Neural cell (in vitro differentiated cells): Measurements from ENCODE around the gene C1QTNF3. TPM values are rescaled to one million over a fixed set of nuclear protein-coding genes. Genes with fewer than 3 reads are reported as not detected.

Experiments
- H2AFZ ChIP-seq: fragments of 200-600, 300-800 bp; sonication (generic), shearing (Covaris generic); 2 replicates; pipeline ENCODE4 v1.6.0; 2014; ENCODE audit warnings: low read depth, mild to moderate bottlenecking, antibody characterized with exemption, low read length, moderate library complexity
- H3F3A ChIP-seq: fragments of 200-600 bp; shearing (Covaris generic); 2 replicates; pipeline ENCODE4 v1.6.1; 2016; ENCODE audit warnings: mild to moderate bottlenecking, moderate library complexity, mixed read lengths, antibody characterized with exemption, low read length; ENCODE audit not compliant: insufficient read depth, poor library complexity, severe bottlenecking
- H3K27ac ChIP-seq: fragments of 200-600, 300-800 bp; sonication (generic), shearing (Covaris generic); 2 replicates; pipeline ENCODE4 v1.5.1; 2014; ENCODE audit warnings: mild to moderate bottlenecking, low read length, moderate library complexity
- H3K27me3 ChIP-seq: fragments of 300-800, 200-600 bp; sonication (generic), shearing (Covaris generic); 2 replicates; pipeline ENCODE4 v1.6.0; 2014; ENCODE audit warnings: mild to moderate bottlenecking, low read depth, low read length, moderate library complexity; ENCODE audit not compliant: insufficient read depth
- H3K36me3 ChIP-seq: fragments of 300-800, 200-600 bp; sonication (generic), shearing (Covaris generic); 2 replicates; pipeline ENCODE4 v1.5.1; 2014; ENCODE audit warnings: mild to moderate bottlenecking, antibody characterized with exemption, low read length, moderate library complexity; ENCODE audit not compliant: insufficient read depth
- H3K4me2 ChIP-seq: fragments of 300-800, 200-600 bp; sonication (generic), shearing (Covaris generic); 2 replicates; pipeline ENCODE4 v1.6.0; 2014; ENCODE audit warnings: mild to moderate bottlenecking, low read length
- H3K4me3 ChIP-seq: fragments of 300-800, 200-600 bp; sonication (generic), shearing (Covaris generic); 2 replicates; pipeline ENCODE4 v1.5.1; 2014; ENCODE audit warnings: mild to moderate bottlenecking, low read length, moderate library complexity
- H3K79me2 ChIP-seq: fragments of 200-600 bp; shearing (Covaris generic); replicated peaks from 2 replicates; pipeline ENCODE4 v1.6.0; 2014; ENCODE audit warnings: mild to moderate bottlenecking, low read length, moderate library complexity; ENCODE audit not compliant: insufficient read depth
- H3K9ac ChIP-seq: fragments of 300-800, 200-600 bp; sonication (generic), shearing (Covaris generic); 2 replicates; pipeline ENCODE4 v1.6.1; 2016; ENCODE audit warnings: mild to moderate bottlenecking, low read length, mixed read lengths
- H3K9me2 ChIP-seq: fragments of 200-600 bp; shearing (Covaris generic); 2 replicates; pipeline ENCODE4 v1.6.1; 2016; ENCODE audit warnings: mild to moderate bottlenecking, low read length, mixed read lengths; ENCODE audit not compliant: insufficient read depth
- H3K9me3 ChIP-seq: fragments of 200-600, 300-800 bp; sonication (generic), shearing (Covaris generic); 2 replicates; pipeline ENCODE4 v1.6.1; 2016; ENCODE audit warnings: mild to moderate bottlenecking, mixed run types, low read length, moderate library complexity, mixed read lengths
- H4K20me1 ChIP-seq: fragments of 200-600 bp; shearing (Covaris generic); 2 replicates; pipeline ENCODE4 v1.6.1; 2016; ENCODE audit warnings: mild to moderate bottlenecking, mixed run types; ENCODE audit not compliant: insufficient read depth
- EP300 ChIP-seq: fragments of 450-650 bp; conservative IDR thresholded peaks from 2 replicates; pipeline ENCODE4 v1.6.1; 2014; ENCODE audit warnings: antibody characterized with exemption, mild to moderate bottlenecking, moderate library complexity; ENCODE audit not compliant: poor library complexity, severe bottlenecking
- EZH2 ChIP-seq: fragments of 200-600, 300-800 bp; shearing (Covaris generic), sonication (generic); IDR thresholded peaks from 2 replicates; pipeline ENCODE4 v1.6.1; 2014; ENCODE audit warnings: antibody characterized with exemption, low read length, borderline replicate concordance, mild to moderate bottlenecking; ENCODE audit not compliant: insufficient read depth, poor library complexity, severe bottlenecking
- MXI1 ChIP-seq: fragments of 450-650 bp; conservative IDR thresholded peaks from 2 replicates; pipeline ENCODE4 v1.6.1; 2014; ENCODE audit warnings: antibody characterized with exemption, mild to moderate bottlenecking; ENCODE audit not compliant: poor library complexity, severe bottlenecking
- POLR2AphosphoS5 ChIP-seq: IDR thresholded peaks from 2 replicates; pipeline ENCODE4 v1.6.1; 2012
- RAD21 ChIP-seq: fragments of 450-650 bp; conservative IDR thresholded peaks from 2 replicates; pipeline ENCODE4 v1.6.1; 2014; ENCODE audit warnings: antibody characterized with exemption, mild to moderate bottlenecking, moderate library complexity
- SMC3 ChIP-seq: fragments of 450-650 bp; conservative IDR thresholded peaks from 2 replicates; pipeline ENCODE4 v1.6.1; 2014; ENCODE audit warnings: antibody characterized with exemption, mild to moderate bottlenecking, moderate library complexity; ENCODE audit not compliant: poor library complexity
- TAF1 ChIP-seq: IDR thresholded peaks from 2 replicates; pipeline ENCODE4 v1.6.1; 2012; ENCODE audit warnings: low read depth
- polyA plus RNA-seq: library from polyadenylated mRNA; depleted of rRNA; stranded (reverse); fragments of >200 nt; gene quantifications from 2 replicates; pipeline ENCODE4 v1.2.3, GENCODE V29; 2014
- TF ChIP-seq, protein P1 (sequence below): fragments of 450-650 bp; IDR thresholded peaks from 2 replicates; pipeline ENCODE4 v1.5.1; 2014; ENCODE audit warnings: antibody characterized with exemption, mild to moderate bottlenecking, moderate library complexity; ENCODE audit not compliant: poor library complexity, severe bottlenecking
- TF ChIP-seq, protein P2 (sequence below): IDR thresholded peaks from 2 replicates; pipeline ENCODE4 v1.6.1; 2012; ENCODE audit warnings: borderline replicate concordance

Gene C1QTNF3
- polyA plus RNA-seq, 1 donor from 2014 or later, result 33.1 TPM

DNA sequence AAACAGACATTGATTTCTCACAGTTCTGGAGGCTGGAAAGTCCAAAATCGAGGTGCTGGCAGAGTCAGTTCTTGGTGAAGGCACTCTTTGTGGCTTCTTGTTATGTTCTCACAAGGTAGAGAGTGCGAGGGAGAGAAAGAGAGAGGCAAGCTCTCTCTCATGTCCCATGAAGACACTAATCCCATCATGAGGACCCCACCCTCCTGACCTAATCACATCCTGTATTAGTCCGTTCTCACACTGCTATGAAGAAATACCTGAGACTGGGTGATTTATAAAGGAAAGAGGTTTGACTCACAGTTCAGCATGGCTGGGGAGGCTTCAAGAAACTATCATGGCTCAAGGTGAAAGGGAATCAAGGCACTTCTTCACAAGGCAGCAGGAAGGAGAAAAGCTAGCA is 29.5 kb downstream of the C1QTNF3 start:
- Histone ChIP-seq H3K79me2 (no peaks in the 10 kb centered on the region), H3K27ac (no peak overlapping the region), H3K9ac (no peak overlapping the region), H3K9me3 (no peaks in the 10 kb centered on the region), H2AFZ (no peak overlapping the region), H4K20me1 (no peaks in the 10 kb centered on the region), H3K9me2 (no peaks in the 10 kb centered on the region), H3K4me3 (no peak overlapping the region), H3K4me2 (no peak overlapping the region), H3F3A (peaks cover 7% of the 10 kb centered on the region), H3K36me3 (no peaks in the 10 kb centered on the region), H3K27me3 (no peaks in the 10 kb centered on the region)
- TF ChIP-seq, protein P1, sequence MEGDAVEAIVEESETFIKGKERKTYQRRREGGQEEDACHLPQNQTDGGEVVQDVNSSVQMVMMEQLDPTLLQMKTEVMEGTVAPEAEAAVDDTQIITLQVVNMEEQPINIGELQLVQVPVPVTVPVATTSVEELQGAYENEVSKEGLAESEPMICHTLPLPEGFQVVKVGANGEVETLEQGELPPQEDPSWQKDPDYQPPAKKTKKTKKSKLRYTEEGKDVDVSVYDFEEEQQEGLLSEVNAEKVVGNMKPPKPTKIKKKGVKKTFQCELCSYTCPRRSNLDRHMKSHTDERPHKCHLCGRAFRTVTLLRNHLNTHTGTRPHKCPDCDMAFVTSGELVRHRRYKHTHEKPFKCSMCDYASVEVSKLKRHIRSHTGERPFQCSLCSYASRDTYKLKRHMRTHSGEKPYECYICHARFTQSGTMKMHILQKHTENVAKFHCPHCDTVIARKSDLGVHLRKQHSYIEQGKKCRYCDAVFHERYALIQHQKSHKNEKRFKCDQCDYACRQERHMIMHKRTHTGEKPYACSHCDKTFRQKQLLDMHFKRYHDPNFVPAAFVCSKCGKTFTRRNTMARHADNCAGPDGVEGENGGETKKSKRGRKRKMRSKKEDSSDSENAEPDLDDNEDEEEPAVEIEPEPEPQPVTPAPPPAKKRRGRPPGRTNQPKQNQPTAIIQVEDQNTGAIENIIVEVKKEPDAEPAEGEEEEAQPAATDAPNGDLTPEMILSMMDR, result no peak
- TF ChIP-seq SMC3 (no peak), TAF1 (no peak), RAD21 (no peak), EP300 (no peak), MXI1 (no peak)
- TF ChIP-seq, protein P2, sequence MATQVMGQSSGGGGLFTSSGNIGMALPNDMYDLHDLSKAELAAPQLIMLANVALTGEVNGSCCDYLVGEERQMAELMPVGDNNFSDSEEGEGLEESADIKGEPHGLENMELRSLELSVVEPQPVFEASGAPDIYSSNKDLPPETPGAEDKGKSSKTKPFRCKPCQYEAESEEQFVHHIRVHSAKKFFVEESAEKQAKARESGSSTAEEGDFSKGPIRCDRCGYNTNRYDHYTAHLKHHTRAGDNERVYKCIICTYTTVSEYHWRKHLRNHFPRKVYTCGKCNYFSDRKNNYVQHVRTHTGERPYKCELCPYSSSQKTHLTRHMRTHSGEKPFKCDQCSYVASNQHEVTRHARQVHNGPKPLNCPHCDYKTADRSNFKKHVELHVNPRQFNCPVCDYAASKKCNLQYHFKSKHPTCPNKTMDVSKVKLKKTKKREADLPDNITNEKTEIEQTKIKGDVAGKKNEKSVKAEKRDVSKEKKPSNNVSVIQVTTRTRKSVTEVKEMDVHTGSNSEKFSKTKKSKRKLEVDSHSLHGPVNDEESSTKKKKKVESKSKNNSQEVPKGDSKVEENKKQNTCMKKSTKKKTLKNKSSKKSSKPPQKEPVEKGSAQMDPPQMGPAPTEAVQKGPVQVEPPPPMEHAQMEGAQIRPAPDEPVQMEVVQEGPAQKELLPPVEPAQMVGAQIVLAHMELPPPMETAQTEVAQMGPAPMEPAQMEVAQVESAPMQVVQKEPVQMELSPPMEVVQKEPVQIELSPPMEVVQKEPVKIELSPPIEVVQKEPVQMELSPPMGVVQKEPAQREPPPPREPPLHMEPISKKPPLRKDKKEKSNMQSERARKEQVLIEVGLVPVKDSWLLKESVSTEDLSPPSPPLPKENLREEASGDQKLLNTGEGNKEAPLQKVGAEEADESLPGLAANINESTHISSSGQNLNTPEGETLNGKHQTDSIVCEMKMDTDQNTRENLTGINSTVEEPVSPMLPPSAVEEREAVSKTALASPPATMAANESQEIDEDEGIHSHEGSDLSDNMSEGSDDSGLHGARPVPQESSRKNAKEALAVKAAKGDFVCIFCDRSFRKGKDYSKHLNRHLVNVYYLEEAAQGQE, result no peak

DNA sequence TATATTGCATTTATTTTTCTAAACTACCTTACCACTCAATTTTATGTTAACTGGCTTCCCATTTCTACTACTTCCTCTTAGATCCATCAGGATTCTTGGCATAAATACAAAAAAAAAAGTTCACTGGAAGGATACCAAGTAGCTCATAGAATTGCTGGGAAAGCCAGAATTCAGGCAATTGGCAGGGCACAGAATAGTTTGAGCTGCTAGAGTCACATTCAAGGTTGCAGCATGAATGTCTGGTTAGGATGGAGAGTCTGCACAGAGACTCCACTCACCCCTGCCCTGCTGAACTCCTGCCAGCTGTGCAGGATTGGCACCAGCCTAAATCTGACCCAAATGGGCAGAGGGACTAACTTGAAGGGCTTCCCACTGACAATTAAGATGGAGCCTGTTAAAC is 30.2 kb downstream of the C1QTNF3 start:
- no peak overlapping the region for H3K27ac ChIP-seq
- no peaks in the 10 kb centered on the region for H3K36me3 ChIP-seq
- H3K4me3 ChIP-seq, result no peak overlapping the region
- no peaks in the 10 kb centered on the region for H3K79me2 ChIP-seq
- H3K9ac ChIP-seq, result no peak overlapping the region
- TF ChIP-seq MXI1 (no peak), SMC3 (no peak), RAD21 (no peak), POLR2AphosphoS5 (no peak), TAF1 (no peak), EP300 (no peak), EZH2 (no peak)
- TF ChIP-seq, protein P1, result no peak
- TF ChIP-seq, protein P2, result no peak
- H3K9me3 ChIP-seq, result no peaks in the 10 kb centered on the region
- no peaks in the 10 kb centered on the region for H3K27me3 ChIP-seq
- H3F3A ChIP-seq, result peaks cover 11% of the 10 kb centered on the region
- H3K9me2 ChIP-seq, result no peaks in the 10 kb centered on the region
- H3K4me2 ChIP-seq, result no peak overlapping the region
- no peak overlapping the region for H2AFZ ChIP-seq
- no peaks in the 10 kb centered on the region for H4K20me1 ChIP-seq
